HepG2 (cell line): ENCODE results near the gene NFKBIA. TPM values are rescaled to one million over a fixed set of nuclear protein-coding genes. Genes with fewer than 3 reads are reported as not detected.

Experiments
- ATF7 ChIP-seq, 2 experiments: fragments of 450-650 bp in 1 of 2; sonication (generic) in 1 of 2; formaldehyde crosslinking in 1 of 2; IDR thresholded peaks; 2 replicates each; pipeline versions ENCODE4 v1.4.0 to v1.6.1; 2016 to 2020; ENCODE audit warnings: antibody characterized with exemption in 1 of 2, mild to moderate bottlenecking in 1 of 2, missing genetic modification reagents in 1 of 2
- ATRX ChIP-seq: sonication (generic); formaldehyde crosslinking; IDR thresholded peaks from 2 replicates; pipeline ENCODE4 v1.4.0; 2020; ENCODE audit warnings: missing genetic modification reagents, borderline replicate concordance
- CBX5 ChIP-seq: sonication (generic); formaldehyde crosslinking; IDR thresholded peaks from 2 replicates; pipeline ENCODE4 v1.4.0; 2020; ENCODE audit warnings: missing genetic modification reagents, borderline replicate concordance
- HMG20B ChIP-seq: conservative IDR thresholded peaks from 2 replicates; pipeline ENCODE4 v1.6.1; 2016; ENCODE audit warnings: missing genetic modification reagents, missing compliant biosample characterization
- MZF1 ChIP-seq: sonication (generic); formaldehyde crosslinking; IDR thresholded peaks from 2 replicates; pipeline ENCODE4 v1.8.1; 2023; ENCODE audit warnings: mild to moderate bottlenecking, missing genetic modification reagents, borderline replicate concordance
- PAX8 ChIP-seq: sonication (generic); formaldehyde crosslinking; IDR thresholded peaks from 2 replicates; pipeline ENCODE4 v1.8.0; 2022; ENCODE audit warnings: mild to moderate bottlenecking, missing genetic modification reagents, borderline replicate concordance
- PCBP2 ChIP-seq: fragments of 200-400 bp; formaldehyde crosslinking; optimal IDR thresholded peaks from 2 replicates; pipeline ENCODE3; 2018; ENCODE audit warnings: low read length, low read depth; ENCODE audit not compliant: poor library complexity, severe bottlenecking
- PRMT3 ChIP-seq: sonication (generic); formaldehyde crosslinking; IDR thresholded peaks from 2 replicates; pipeline ENCODE4 v1.8.1; 2022; ENCODE audit warnings: low read depth, mild to moderate bottlenecking, moderate library complexity, missing genetic modification reagents, borderline replicate concordance
- U2AF1 ChIP-seq: fragments of 200-400 bp; formaldehyde crosslinking; optimal IDR thresholded peaks from 2 replicates; pipeline ENCODE3; 2017; ENCODE audit warnings: mild to moderate bottlenecking, low read depth, low read length
- U2AF2 ChIP-seq: fragments of 200-400 bp; formaldehyde crosslinking; IDR thresholded peaks from 2 replicates; pipeline ENCODE4 v1.6.1; 2017; ENCODE audit warnings: low read depth, mild to moderate bottlenecking, low read length
- ZBTB46 ChIP-seq: sonication (generic); formaldehyde crosslinking; IDR thresholded peaks from 2 replicates; pipeline ENCODE4 v1.4.0; 2020; ENCODE audit warnings: mild to moderate bottlenecking, missing genetic modification reagents, borderline replicate concordance
- ZFP36L1 ChIP-seq: sonication (generic); formaldehyde crosslinking; IDR thresholded peaks from 2 replicates; pipeline ENCODE4 v1.8.0; 2022; ENCODE audit warnings: mild to moderate bottlenecking, missing genetic modification reagents, moderate library complexity
- ZNF543 ChIP-seq: sonication (generic); formaldehyde crosslinking; IDR thresholded peaks from 2 replicates; pipeline ENCODE4 v1.4.0; 2020; ENCODE audit warnings: mild to moderate bottlenecking, missing genetic modification reagents
- ZNF615 ChIP-seq: sonication (generic); formaldehyde crosslinking; IDR thresholded peaks from 2 replicates; pipeline ENCODE4 v1.5.0; 2020; ENCODE audit warnings: mild to moderate bottlenecking, missing genetic modification reagents, borderline replicate concordance
- ZNF660 ChIP-seq: sonication (generic); formaldehyde crosslinking; IDR thresholded peaks from 2 replicates; pipeline ENCODE4 v1.5.1; 2020; ENCODE audit warnings: mild to moderate bottlenecking, low read depth, missing genetic modification reagents, borderline replicate concordance
- ZNF770 ChIP-seq: sonication (generic); formaldehyde crosslinking; IDR thresholded peaks from 2 replicates; pipeline ENCODE4 v1.5.0; 2020; ENCODE audit warnings: mild to moderate bottlenecking, missing genetic modification reagents
- ZNF816 ChIP-seq: sonication (generic); formaldehyde crosslinking; IDR thresholded peaks from 2 replicates; pipeline ENCODE4 v1.8.0; 2022; ENCODE audit warnings: missing genetic modification reagents, mild to moderate bottlenecking, borderline replicate concordance
- polyA plus RNA-seq, 8 experiments: library from polyadenylated mRNA; depleted of rRNA in 3 of 8; stranded (reverse) in 7 of 8; unstranded in 1 of 8; fragments of >200 nt; fragmentation: Illumina TruSeq in 4 of 8; extraction: Trizol in 4 of 8; gene quantifications; 2 replicates each; pipeline versions ENCODE4 v1.2.1 to v1.2.3, GENCODE V29; 2011 to 2016; ENCODE audit warnings: low read depth in 4 of 8, missing spikeins in 1 of 8, mixed read lengths in 1 of 8; ENCODE audit not compliant: insufficient read depth in 1 of 8
- total RNA-seq, 5 experiments: library from RNA; depleted of rRNA; stranded (reverse); fragments of >200 nt; fragmentation: Illumina TruSeq; extraction: Trizol; gene quantifications; 2 replicates each; pipeline ENCODE4 v1.2.3, GENCODE V29; 2016; ENCODE audit warnings: low read depth in 1 of 5
- TF ChIP-seq, protein P1 (sequence below): sonication (generic); formaldehyde crosslinking; IDR thresholded peaks from 2 replicates; pipeline ENCODE4 v1.5.0; 2020; ENCODE audit warnings: missing genetic modification reagents
- TF ChIP-seq, protein P2 (sequence below): IDR thresholded peaks from 2 replicates; pipeline ENCODE4 v1.6.1; 2018; ENCODE audit warnings: missing genetic modification reagents

The NFKBIA gene
- total and polyA plus RNA-seq, 2 of the 13 experiments (the other 11 are each of a cell fraction or from before 2014, with no cell fraction given) = 197 to 319 TPM

DNA sequence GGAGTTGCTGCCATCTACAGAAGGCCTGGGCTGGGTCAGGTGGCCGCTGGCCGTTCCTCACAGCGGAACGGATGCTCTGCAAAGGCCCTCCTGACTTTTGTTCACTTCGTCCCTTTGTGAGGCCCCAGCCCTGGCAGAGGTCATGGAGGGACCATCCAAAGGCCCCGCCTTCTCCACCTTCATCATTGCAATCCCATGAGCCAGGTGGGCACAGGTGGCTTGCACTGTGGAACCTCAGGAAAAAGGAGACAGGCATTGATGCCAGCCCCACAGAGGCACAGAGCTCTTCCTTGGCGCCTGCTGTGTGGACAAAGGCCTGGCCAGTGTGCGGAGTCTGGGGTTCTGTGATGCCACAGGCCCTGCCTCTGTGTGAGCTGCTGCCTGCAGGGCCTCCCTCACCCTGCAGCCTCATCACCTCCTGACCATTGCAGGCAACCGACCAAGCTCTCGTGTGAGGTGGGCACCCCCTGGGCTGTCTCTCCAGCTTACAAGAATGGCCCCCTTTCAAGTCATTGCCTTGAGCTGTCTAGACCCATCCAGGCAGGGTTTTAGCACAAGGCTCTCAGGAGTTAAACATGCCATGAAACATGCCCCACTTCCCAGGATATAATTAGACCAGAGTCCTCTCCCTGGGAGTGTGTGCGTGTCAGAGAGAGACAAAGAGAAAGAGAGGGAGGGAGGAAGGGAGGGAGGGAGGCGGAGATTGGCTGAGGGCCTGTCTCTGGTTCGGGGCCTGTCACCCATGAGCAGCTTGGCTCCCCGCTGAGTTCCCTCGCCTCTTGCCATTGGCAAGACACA, 19.3 kb downstream of the NFKBIA start (continued):
- no peak for TF ChIP-seq PRMT3 (CRISPR knock-in tag)
- no peak; the same call in 1 of the 2 replicates for TF ChIP-seq ZFP36L1 (CRISPR knock-in tag)
- TF ChIP-seq ATRX = 0 out of 2 replicates have a peak, but pooled peaks have one; percentile 40
- TF ChIP-seq MZF1 (CRISPR knock-in tag) = peak; percentile 89; the same call in 1 of the 2 replicates
- no peak for TF ChIP-seq ATF7 (IDR thresholded peaks at IDR 0.05)
- TF ChIP-seq ATF7 (CRISPR knock-in tag; IDR thresholded peaks at IDR 0.05) = peak; percentile 84
- peak; percentile 65; the same call in 1 of the 2 replicates for TF ChIP-seq ZNF615 (CRISPR knock-in tag)
- TF ChIP-seq ZNF543 (CRISPR knock-in tag) = peak; percentile 93
- no peak for TF ChIP-seq PAX8 (CRISPR knock-in tag)
- TF ChIP-seq ZNF660 = no peak
- peak; percentile 87 for TF ChIP-seq ZNF770 (CRISPR knock-in tag)
- TF ChIP-seq U2AF2 = no peak
- no peak; the same call in 1 of the 2 replicates for TF ChIP-seq ZBTB46 (CRISPR knock-in tag)
- TF ChIP-seq, protein P1, sequence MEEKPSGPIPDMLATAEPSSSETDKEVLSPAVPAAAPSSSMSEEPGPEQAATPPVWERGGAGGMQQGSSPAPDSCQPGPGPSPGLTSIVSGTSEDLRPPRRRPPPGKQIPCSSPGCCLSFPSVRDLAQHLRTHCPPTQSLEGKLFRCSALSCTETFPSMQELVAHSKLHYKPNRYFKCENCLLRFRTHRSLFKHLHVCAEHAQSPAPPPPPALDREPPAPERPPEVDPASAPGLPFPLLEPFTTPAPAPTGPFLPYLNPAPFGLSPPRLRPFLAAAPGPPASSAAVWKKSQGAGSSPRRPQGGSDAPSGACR (CRISPR knock-in tag) = 0 out of 2 replicates have a peak, but pooled peaks have one; percentile 65
- TF ChIP-seq CBX5 (CRISPR knock-in tag) = 0 out of 2 replicates have a peak, but pooled peaks have one; percentile 18
- TF ChIP-seq HMG20B (CRISPR knock-in tag) = peak; percentile 8; the same call in 1 of the 2 replicates
- TF ChIP-seq, protein P2, sequence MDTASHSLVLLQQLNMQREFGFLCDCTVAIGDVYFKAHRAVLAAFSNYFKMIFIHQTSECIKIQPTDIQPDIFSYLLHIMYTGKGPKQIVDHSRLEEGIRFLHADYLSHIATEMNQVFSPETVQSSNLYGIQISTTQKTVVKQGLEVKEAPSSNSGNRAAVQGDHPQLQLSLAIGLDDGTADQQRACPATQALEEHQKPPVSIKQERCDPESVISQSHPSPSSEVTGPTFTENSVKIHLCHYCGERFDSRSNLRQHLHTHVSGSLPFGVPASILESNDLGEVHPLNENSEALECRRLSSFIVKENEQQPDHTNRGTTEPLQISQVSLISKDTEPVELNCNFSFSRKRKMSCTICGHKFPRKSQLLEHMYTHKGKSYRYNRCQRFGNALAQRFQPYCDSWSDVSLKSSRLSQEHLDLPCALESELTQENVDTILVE (CRISPR knock-in tag) = no peak; the same call in 1 of the 2 replicates
- no peak for TF ChIP-seq ZNF816 (CRISPR knock-in tag)
- TF ChIP-seq PCBP2 = no peak
- no peak for TF ChIP-seq U2AF1
